ENCODE results near the gene CD59. TPM values are rescaled to one million over a fixed set of nuclear protein-coding genes. Genes with fewer than 3 reads are reported as not detected.

CD59 gene
- total and polyA plus RNA-seq, 2 of the 13 experiments (the other 11 are each of a cell fraction or from before 2014, with no cell fraction given) = 127 to 289 TPM

- H3K9me3 ChIP-seq (ENCODE audit: low read length) = no peaks in the 10 kb centered on the region
- POLR2A ChIA-PET = interaction anchor here (0.7 to 4.4 kb wide), 12 partner anchors 8 to 74 kb away, joined by 3 to 81 read pairs (median 5); partner anchors contain the start of genes CD59 and FBXO3
- 0% methylated on average over 10 of the region's 25 CpGs for WGBS (ENCODE audit: low lambda C conversion rate)
- DNase-seq (ENCODE audit: low spot score) (no peak), ATAC-seq (peak; percentile 51), FAIRE-seq (no peak)
- H3K27ac ChIP-seq (ENCODE audit: extremely low read length, insufficient read depth, low read length) = peak overlapping the region; percentile 97
- no peaks in the 10 kb centered on the region for H3K27me3 ChIP-seq (ENCODE audit: control insufficient read depth in 1 of 2, insufficient read depth in 2 of 2, low read length in 2 of 2)
- H3K79me2 ChIP-seq (ENCODE audit: insufficient read depth, low read length) = no peaks in the 10 kb centered on the region
- H3K4me2 ChIP-seq (ENCODE audit: low read depth, low read length) = peak overlapping the region; percentile 91
- H3K36me3 ChIP-seq (replicated peaks in 1 of 2; ENCODE audit: control insufficient read depth in 1 of 2, insufficient read depth in 2 of 2, low read length in 2 of 2) = no peaks in the 10 kb centered on the region; a peak in 1 of 5 replicates
- intact Hi-C loops (cut with micrococcal nuclease; ENCODE audit: unreplicated experiment) (no loop called here), in situ Hi-C loops (cut with HindIII; ENCODE audit: extremely low pct_ligation_motif_present, low pct_unique_long_range_greater_than_20kb) (no loop called here)
- BruUV-seq (replicated peaks) = TSS peak; percentile 74
- peak overlapping the region; percentile 67 for H3K9ac ChIP-seq (ENCODE audit: insufficient read depth, low read depth, low read length)
- peak overlapping the region; percentile 64 to 77 (median 75) for H3K4me3 ChIP-seq (replicated peaks in 1 of 3; ENCODE audit: insufficient read depth in 1 of 3, low read depth in 2 of 3, low read length in 3 of 3)
- CTCF ChIA-PET (ENCODE audit: low intra/inter-chr PET ratio, low total read pairs) = no interaction called here
- no peaks in the 10 kb centered on the region; the same call in 1 of the 2 replicates for H4K20me1 ChIP-seq (ENCODE audit: insufficient read depth, low read length)
- peaks cover 85% of the 10 kb centered on the region for H3K4me1 ChIP-seq (ENCODE audit: insufficient read depth, low read length)
- H2AFZ ChIP-seq (ENCODE audit: low read length) = no peak overlapping the region
- TF ChIP-seq ZZZ3 (CRISPR knock-in tag; IDR thresholded peaks at IDR 0.05; ENCODE audit: borderline replicate concordance) = no peak
- no peak; the same call in 1 of the 2 replicates for TF ChIP-seq ZC3H13 (CRISPR knock-in tag; IDR thresholded peaks at IDR 0.05)
- 0 out of 2 replicates have a peak, but pooled peaks have one; percentile 18 for TF ChIP-seq ZNF446 (CRISPR knock-in tag; IDR thresholded peaks at IDR 0.05)
- TF ChIP-seq GTF3A (CRISPR knock-in tag; conservative IDR thresholded peaks at IDR 0.05) = no peak
- TF ChIP-seq DZIP1 (CRISPR knock-in tag; IDR thresholded peaks at IDR 0.05) = no peak
- TF ChIP-seq ZNF256 (CRISPR knock-in tag; conservative IDR thresholded peaks at IDR 0.05) = no peak
- TF ChIP-seq NR2F1 (CRISPR knock-in tag; IDR thresholded peaks at IDR 0.05) = 0 out of 4 replicates have a peak, but pooled peaks of 1 of the 2 experiments have one; percentile 11
- TF ChIP-seq ZNF607 (CRISPR knock-in tag; IDR thresholded peaks at IDR 0.05; ENCODE audit: borderline replicate concordance) = no peak
- TF ChIP-seq GZF1 (CRISPR knock-in tag; IDR thresholded peaks at IDR 0.05) = no peak
- TF ChIP-seq CEBPG (CRISPR knock-in tag; IDR thresholded peaks at IDR 0.05) = no peak
- peak; percentile 80; the same call in 1 of the 2 replicates for TF ChIP-seq SAFB2 (CRISPR knock-in tag; IDR thresholded peaks at IDR 0.05; ENCODE audit: borderline replicate concordance, low read depth)
- no peak for TF ChIP-seq SMARCC2 (IDR thresholded peaks at IDR 0.05)
- TF ChIP-seq RBAK (CRISPR knock-in tag; IDR thresholded peaks at IDR 0.05) = no peak
- TF ChIP-seq NONO (IDR thresholded peaks at IDR 0.05) = no peak
- 0 out of 2 replicates have a peak, but pooled peaks have one; percentile 13 for TF ChIP-seq NONO (CRISPR knock-in tag; conservative IDR thresholded peaks at IDR 0.05)
- peak; percentile 46; the same call in 1 of the 2 replicates for TF ChIP-seq ZFX (CRISPR knock-in tag; IDR thresholded peaks at IDR 0.05; ENCODE audit: low read depth)
- TF ChIP-seq ZBTB2 (CRISPR knock-in tag; IDR thresholded peaks at IDR 0.05; ENCODE audit: low read depth) = no peak
- no peak for TF ChIP-seq ZFP41 (CRISPR knock-in tag; IDR thresholded peaks at IDR 0.05; ENCODE audit: borderline replicate concordance)
- TF ChIP-seq SMAD1 (CRISPR knock-in tag; IDR thresholded peaks at IDR 0.05; ENCODE audit: borderline replicate concordance, low read depth) = no peak
- TF ChIP-seq ZUFSP (CRISPR knock-in tag; IDR thresholded peaks at IDR 0.05; ENCODE audit: borderline replicate concordance) = no peak
Observed at GRCh38 chr11:33700063-33700501, 36.1 kb downstream of the CD59 start.

Data from HepG2 (cell line).